ENCODE results near the gene VRK3.
"Not testable (repeated sequence)": the region's sequence is repeated elsewhere in the genome, so short reads cannot be mapped to it uniquely, and the experiment has no call there.

Gene VRK3

GRCh38 chr19:49973987-49974386 is 51.2 kb downstream of the VRK3 start:
- Histone ChIP-seq H3K36me3 (ENCODE audit: insufficient read depth) (no peaks in the 10 kb centered on the region), H4K20me1 (ENCODE audit: insufficient read depth) (no peaks in the 10 kb centered on the region), H3K4me2 (no peak overlapping the region), H3K4me3 (IDR thresholded peaks at IDR 0.05; ENCODE audit: insufficient read depth, low read depth, low read length) (no peak overlapping the region), H3K4me1 (ENCODE audit: low read depth, poor library complexity, severe bottlenecking) (no peaks in the 10 kb centered on the region), H3K9ac (no peak overlapping the region), H3K27me3 (ENCODE audit: insufficient read depth, low read depth) (peaks cover 3% of the 10 kb centered on the region; the same call in 1 of the 2 replicates), H2AFZ (ENCODE audit: low read depth) (no peak overlapping the region), H3K79me2 (ENCODE audit: insufficient read depth, low read depth) (no peaks in the 10 kb centered on the region), H3K27ac (no peak overlapping the region)
- no peak for TF ChIP-seq CTCF (conservative IDR thresholded peaks at IDR 0.05; ENCODE audit: low read depth, low read length)

- H3K4me3 ChIP-seq (IDR thresholded peaks at IDR 0.05; ENCODE audit: insufficient read depth, low read depth, low read length), result no peak overlapping the region
- no peak overlapping the region for H3K27ac ChIP-seq
- H3K9ac ChIP-seq, result no peak overlapping the region
- H2AFZ ChIP-seq (ENCODE audit: low read depth), result no peak overlapping the region
- no peak for TF ChIP-seq CTCF (conservative IDR thresholded peaks at IDR 0.05; ENCODE audit: low read depth, low read length)
- no peaks in the 10 kb centered on the region for H4K20me1 ChIP-seq (ENCODE audit: insufficient read depth)
- H3K4me2 ChIP-seq, result no peak overlapping the region
- H3K79me2 ChIP-seq (ENCODE audit: insufficient read depth, low read depth), result no peaks in the 10 kb centered on the region
- peaks cover 9% of the 10 kb centered on the region; the same call in 1 of the 2 replicates for H3K27me3 ChIP-seq (ENCODE audit: insufficient read depth, low read depth)
- H3K4me1 ChIP-seq (ENCODE audit: low read depth, poor library complexity, severe bottlenecking), result no peaks in the 10 kb centered on the region
- no peaks in the 10 kb centered on the region for H3K36me3 ChIP-seq (ENCODE audit: insufficient read depth)
Observed at GRCh38 chr19:49972841-49973240, 52.3 kb downstream of the VRK3 start.

GRCh38 chr19:49971991-49972411 is 53.2 kb downstream of the VRK3 start:
- Histone ChIP-seq H3K36me3 (ENCODE audit: insufficient read depth) (no peaks in the 10 kb centered on the region), H3K79me2 (ENCODE audit: insufficient read depth, low read depth) (no peaks in the 10 kb centered on the region), H3K4me1 (ENCODE audit: low read depth, poor library complexity, severe bottlenecking) (no peaks in the 10 kb centered on the region), H4K20me1 (ENCODE audit: insufficient read depth) (no peaks in the 10 kb centered on the region), H3K9ac (no peak overlapping the region), H2AFZ (ENCODE audit: low read depth) (no peak overlapping the region), H3K27ac (no peak overlapping the region), H3K27me3 (ENCODE audit: insufficient read depth, low read depth) (peaks cover 10% of the 10 kb centered on the region; the same call in 1 of the 2 replicates), H3K4me2 (no peak overlapping the region), H3K4me3 (IDR thresholded peaks at IDR 0.05; ENCODE audit: insufficient read depth, low read depth, low read length) (no peak overlapping the region)
- no peak for TF ChIP-seq CTCF (conservative IDR thresholded peaks at IDR 0.05; ENCODE audit: low read depth, low read length)

- not testable (repeated sequence) for H3K79me2 ChIP-seq (ENCODE audit: insufficient read depth, low read depth); H3K27ac ChIP-seq; H4K20me1 ChIP-seq (ENCODE audit: insufficient read depth); H3K4me3 ChIP-seq (IDR thresholded peaks at IDR 0.05; ENCODE audit: insufficient read depth, low read depth, low read length); H3K9ac ChIP-seq; H3K4me1 ChIP-seq (ENCODE audit: low read depth, poor library complexity, severe bottlenecking); H2AFZ ChIP-seq (ENCODE audit: low read depth); H3K4me2 ChIP-seq; H3K36me3 ChIP-seq (ENCODE audit: insufficient read depth)
- peaks cover 23% of the 10 kb centered on the region; the same call in 1 of the 2 replicates for H3K27me3 ChIP-seq (ENCODE audit: insufficient read depth, low read depth)
Observed at GRCh38 chr19:49969355-49969754, 55.8 kb downstream of the VRK3 start.

- TF ChIP-seq CTCF (conservative IDR thresholded peaks at IDR 0.05; ENCODE audit: low read depth, low read length), result no peak
- Histone ChIP-seq H3K27ac (no peak overlapping the region), H3K4me3 (IDR thresholded peaks at IDR 0.05; ENCODE audit: insufficient read depth, low read depth, low read length) (no peak overlapping the region), H3K36me3 (ENCODE audit: insufficient read depth) (no peaks in the 10 kb centered on the region), H3K27me3 (ENCODE audit: insufficient read depth, low read depth) (peaks cover 32% of the 10 kb centered on the region), H2AFZ (ENCODE audit: low read depth) (no peak overlapping the region), H3K4me2 (no peak overlapping the region), H3K79me2 (ENCODE audit: insufficient read depth, low read depth) (no peaks in the 10 kb centered on the region), H3K4me1 (ENCODE audit: low read depth, poor library complexity, severe bottlenecking) (no peaks in the 10 kb centered on the region), H3K9ac (no peak overlapping the region), H4K20me1 (ENCODE audit: insufficient read depth) (no peaks in the 10 kb centered on the region)
Observed at GRCh38 chr19:49968279-49968922, 56.8 kb downstream of the VRK3 start.

- H3K27ac ChIP-seq; H2AFZ ChIP-seq (ENCODE audit: low read depth); H3K4me1 ChIP-seq (ENCODE audit: low read depth, poor library complexity, severe bottlenecking); H3K36me3 ChIP-seq (ENCODE audit: insufficient read depth); H3K4me3 ChIP-seq (IDR thresholded peaks at IDR 0.05; ENCODE audit: insufficient read depth, low read depth, low read length); H3K4me2 ChIP-seq; H3K9ac ChIP-seq; H3K79me2 ChIP-seq (ENCODE audit: insufficient read depth, low read depth); H4K20me1 ChIP-seq (ENCODE audit: insufficient read depth): not testable (repeated sequence)
- H3K27me3 ChIP-seq (ENCODE audit: insufficient read depth, low read depth), result peaks cover 48% of the 10 kb centered on the region
Observed at GRCh38 chr19:49960980-49961379, 64.2 kb downstream of the VRK3 start, which contains the start of gene SIGLEC11. Gene SIGLEC11, minus strand, starts transcription at chr19:49961172. Its CDS starts 91 bp downstream, at chr19:49961081.

GRCh38 chr19:49959892-49960291 is 65.3 kb downstream of the VRK3 start:
- H3K4me3 ChIP-seq (IDR thresholded peaks at IDR 0.05; ENCODE audit: insufficient read depth, low read depth, low read length); H3K4me2 ChIP-seq; H2AFZ ChIP-seq (ENCODE audit: low read depth); H3K9ac ChIP-seq; H3K36me3 ChIP-seq (ENCODE audit: insufficient read depth); H3K27ac ChIP-seq; H4K20me1 ChIP-seq (ENCODE audit: insufficient read depth); H3K4me1 ChIP-seq (ENCODE audit: low read depth, poor library complexity, severe bottlenecking); H3K79me2 ChIP-seq (ENCODE audit: insufficient read depth, low read depth): not testable (repeated sequence)
- peaks cover 48% of the 10 kb centered on the region for H3K27me3 ChIP-seq (ENCODE audit: insufficient read depth, low read depth)
